ENCODE measurements around the gene CLASP1.
A peak's percentile ranks its signal among the peaks of the same experiment; 100 is the strongest.

The CLASP1 gene

DNA sequence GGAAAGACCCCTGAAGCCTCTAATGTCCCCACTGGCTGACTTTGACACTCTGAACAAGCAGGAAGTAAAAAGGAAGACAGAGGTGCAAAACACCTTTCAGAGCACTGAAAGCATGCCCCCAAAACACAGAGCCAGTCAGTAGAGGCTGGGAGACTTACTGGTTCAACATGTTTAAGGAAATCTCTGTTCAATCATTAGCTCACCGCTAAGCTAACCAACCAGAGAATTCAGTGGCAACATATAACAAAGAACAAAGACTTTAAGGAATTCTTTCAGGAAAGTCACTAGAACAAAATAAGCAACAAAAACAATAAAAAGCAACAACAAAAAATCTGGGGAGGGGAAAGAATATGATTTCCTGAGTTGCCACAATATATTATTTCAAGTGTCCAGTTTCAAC is 142.6 kb downstream of the CLASP1 start:
- CTCF ChIA-PET, result interaction anchor here (0.9 to 3.2 kb wide), 5 partner anchors 22 to 220 kb away, joined by 3 to 10 read pairs (median 3); partner anchors contain the start of gene RNU4ATAC
- TF ChIP-seq, protein P1, sequence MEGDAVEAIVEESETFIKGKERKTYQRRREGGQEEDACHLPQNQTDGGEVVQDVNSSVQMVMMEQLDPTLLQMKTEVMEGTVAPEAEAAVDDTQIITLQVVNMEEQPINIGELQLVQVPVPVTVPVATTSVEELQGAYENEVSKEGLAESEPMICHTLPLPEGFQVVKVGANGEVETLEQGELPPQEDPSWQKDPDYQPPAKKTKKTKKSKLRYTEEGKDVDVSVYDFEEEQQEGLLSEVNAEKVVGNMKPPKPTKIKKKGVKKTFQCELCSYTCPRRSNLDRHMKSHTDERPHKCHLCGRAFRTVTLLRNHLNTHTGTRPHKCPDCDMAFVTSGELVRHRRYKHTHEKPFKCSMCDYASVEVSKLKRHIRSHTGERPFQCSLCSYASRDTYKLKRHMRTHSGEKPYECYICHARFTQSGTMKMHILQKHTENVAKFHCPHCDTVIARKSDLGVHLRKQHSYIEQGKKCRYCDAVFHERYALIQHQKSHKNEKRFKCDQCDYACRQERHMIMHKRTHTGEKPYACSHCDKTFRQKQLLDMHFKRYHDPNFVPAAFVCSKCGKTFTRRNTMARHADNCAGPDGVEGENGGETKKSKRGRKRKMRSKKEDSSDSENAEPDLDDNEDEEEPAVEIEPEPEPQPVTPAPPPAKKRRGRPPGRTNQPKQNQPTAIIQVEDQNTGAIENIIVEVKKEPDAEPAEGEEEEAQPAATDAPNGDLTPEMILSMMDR (IDR thresholded peaks at IDR 0.05; ENCODE audit: insufficient read depth, low read length, missing control alignments), result no peak
- POLR2A ChIA-PET, result interaction anchor here (0.7 kb wide), 1 partner anchor 24 kb away, joined by 3 read pairs; the partner anchor contains the start of gene RNU4ATAC
- no peak for DNase-seq (ENCODE audit: low read depth, low spot score)
- no peak overlapping the region for H3K4me3 ChIP-seq (ENCODE audit: low read depth, low read length)

DNA sequence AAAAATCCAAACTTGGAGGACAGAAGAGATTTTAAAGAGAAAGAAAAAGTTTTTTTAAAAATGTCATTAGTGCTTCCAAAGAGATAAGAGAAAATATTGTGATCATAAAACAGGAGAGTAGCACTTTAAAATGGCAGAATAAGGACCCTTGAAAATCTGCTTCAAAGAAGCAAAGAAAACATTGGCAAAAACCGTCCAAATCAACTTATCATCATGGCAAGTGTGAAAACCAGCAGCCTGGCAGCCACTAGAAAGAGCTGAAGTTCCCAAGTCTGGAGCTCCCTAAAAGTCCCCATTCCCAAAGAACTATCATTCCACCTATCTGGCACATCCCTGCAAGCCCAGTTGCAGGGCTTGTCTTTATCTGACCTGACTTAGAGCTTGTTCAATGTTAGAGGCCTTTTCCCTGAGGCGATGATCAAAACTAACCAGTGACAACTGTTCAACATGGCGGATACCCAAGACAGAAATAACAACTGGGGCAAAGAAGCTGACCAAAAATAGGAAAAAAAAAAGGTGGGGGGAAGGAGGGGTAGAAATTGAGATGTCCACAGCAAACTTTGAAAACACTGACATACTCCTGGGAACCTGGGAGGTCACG is 143.2 kb downstream of the CLASP1 start:
- ChIA-PET POLR2A (interaction anchor here (0.7 kb wide), 1 partner anchor 25 kb away, joined by 3 read pairs; the partner anchor contains the start of gene RNU4ATAC), CTCF (interaction anchor here (0.9 to 3.2 kb wide), 7 partner anchors 12 to 221 kb away, joined by 3 to 10 read pairs (median 3); partner anchors contain the start of gene RNU4ATAC)
- no peak overlapping the region for H3K4me3 ChIP-seq (ENCODE audit: low read depth, low read length)
- no peak for DNase-seq (ENCODE audit: low read depth, low spot score)
- TF ChIP-seq, protein P1 (IDR thresholded peaks at IDR 0.05; ENCODE audit: insufficient read depth, low read length, missing control alignments), result no peak

DNA sequence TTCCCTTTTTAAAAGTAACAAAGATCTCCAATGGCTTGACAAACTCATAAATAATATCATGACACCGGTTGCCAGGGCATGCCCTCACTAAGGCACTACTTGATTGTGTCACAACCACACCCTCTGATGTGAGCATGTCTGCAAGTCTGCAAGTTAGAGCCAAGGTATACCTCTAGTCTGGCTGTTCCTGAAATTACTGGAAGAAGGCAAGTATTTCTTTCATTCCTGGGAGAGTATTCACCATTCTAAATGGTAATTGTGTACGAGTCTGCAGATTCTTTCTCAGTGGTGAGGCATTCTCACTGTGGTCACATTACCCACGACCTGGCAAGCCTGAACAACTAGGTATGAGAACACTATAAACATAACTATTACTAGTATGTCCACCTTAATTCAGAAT is 144.3 kb downstream of the CLASP1 start:
- no peak overlapping the region for H3K4me3 ChIP-seq (ENCODE audit: low read depth, low read length)
- ChIA-PET CTCF (interaction anchor here (0.9 to 3.2 kb wide), 4 partner anchors 13 to 94 kb away, joined by 3 to 10 read pairs (median 4); partner anchors contain the start of gene RNU4ATAC), POLR2A (no interaction called here)
- peak; percentile 82 for DNase-seq (ENCODE audit: low read depth, low spot score)
- TF ChIP-seq, protein P1 (IDR thresholded peaks at IDR 0.05; ENCODE audit: insufficient read depth, low read length, missing control alignments), result no peak

DNA sequence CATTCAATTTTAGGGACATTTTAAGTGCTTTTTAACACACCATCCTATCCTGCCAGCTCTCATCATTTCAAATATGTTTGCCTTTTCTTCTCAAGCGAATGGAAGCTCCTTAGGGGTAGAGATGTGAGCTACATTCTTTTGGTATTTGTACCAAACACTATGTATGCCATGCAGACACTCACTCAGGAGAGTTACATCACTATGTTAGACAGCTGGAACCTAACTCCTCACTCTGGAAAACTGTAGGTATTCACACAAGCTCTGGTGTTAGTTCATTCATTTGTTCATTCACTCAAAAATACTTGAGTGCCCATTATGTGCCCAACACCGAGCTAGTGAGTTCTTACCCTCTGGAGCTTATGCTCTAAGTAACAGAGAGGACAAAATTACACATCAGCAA is 144.9 kb downstream of the CLASP1 start:
- TF ChIP-seq, protein P1 (IDR thresholded peaks at IDR 0.05; ENCODE audit: insufficient read depth, low read length, missing control alignments), result no peak
- H3K4me3 ChIP-seq (ENCODE audit: low read depth, low read length), result no peak overlapping the region
- ChIA-PET CTCF (interaction anchor here (1.3 kb wide), 1 partner anchor 8 kb away, joined by 3 read pairs; no protein-coding TSS in a partner anchor), POLR2A (no interaction called here)
- DNase-seq (ENCODE audit: low read depth, low spot score), result no peak

DNA sequence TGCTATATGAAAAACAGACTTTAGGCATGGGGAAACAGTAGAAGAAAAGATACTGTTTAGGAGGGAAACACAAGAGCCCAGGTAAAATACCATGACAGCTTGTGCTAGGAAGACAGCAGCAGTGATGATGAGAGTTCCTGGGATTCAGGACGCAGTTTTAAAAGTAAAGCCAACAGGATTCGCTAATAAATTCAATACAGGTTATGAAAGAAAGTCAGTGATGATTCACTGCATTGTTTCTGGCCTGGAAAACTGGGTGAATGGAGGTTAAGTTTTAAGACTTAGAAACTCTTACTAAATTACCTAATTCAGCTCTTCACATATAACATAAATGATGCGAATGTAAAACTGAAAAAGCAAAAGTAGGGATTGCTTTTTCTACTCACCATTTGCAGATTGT is 146.5 kb downstream of the CLASP1 start:
- no peak for DNase-seq (ENCODE audit: low read depth, low spot score)
- H3K4me3 ChIP-seq (ENCODE audit: low read depth, low read length), result no peak overlapping the region
- CTCF ChIA-PET, result interaction anchor here (1.6 kb wide), 1 partner anchor 26 kb away, joined by 4 read pairs; no protein-coding TSS in a partner anchor
- POLR2A ChIA-PET, result no interaction called here
- TF ChIP-seq, protein P1 (IDR thresholded peaks at IDR 0.05; ENCODE audit: insufficient read depth, low read length, missing control alignments), result no peak

DNA sequence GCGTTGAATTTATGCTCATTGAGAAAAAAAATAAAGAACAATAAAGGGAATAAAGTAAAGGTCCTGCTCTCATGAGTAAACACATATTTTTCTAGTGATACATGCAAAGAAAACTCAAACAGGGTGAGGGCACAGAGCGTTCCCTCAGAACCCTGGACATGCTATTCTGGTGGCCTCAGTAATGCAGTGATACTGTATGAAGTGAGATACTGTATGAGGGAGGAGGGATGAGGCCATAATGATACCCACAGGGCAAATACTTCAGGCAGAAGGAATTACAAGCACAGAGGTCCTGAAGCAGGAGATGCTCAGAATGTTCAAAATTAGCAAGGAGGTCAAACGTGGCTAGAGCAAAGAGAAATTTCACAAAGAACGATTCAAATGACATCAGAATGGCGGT is 147.0 kb downstream of the CLASP1 start:
- ChIA-PET CTCF (interaction anchor here (1.6 kb wide), 1 partner anchor 25 kb away, joined by 4 read pairs; no protein-coding TSS in a partner anchor), POLR2A (interaction anchor here (1.0 kb wide), 1 partner anchor 29 kb away, joined by 3 read pairs; the partner anchor contains the start of gene RNU4ATAC)

More for the DNA sequence above, 147.0 kb downstream of the CLASP1 start:
- TF ChIP-seq, protein P1 (IDR thresholded peaks at IDR 0.05; ENCODE audit: insufficient read depth, low read length, missing control alignments), result no peak
- peak; percentile 40 for DNase-seq (ENCODE audit: low read depth, low spot score)
- H3K4me3 ChIP-seq (ENCODE audit: low read depth, low read length), result no peak overlapping the region
